ENCODE results near the gene NUDT3. TPM values are rescaled to one million over a fixed set of nuclear protein-coding genes. Genes with fewer than 3 reads are reported as not detected.

The NUDT3 gene
- total and polyA plus RNA-seq, 9 of the 15 experiments (the other 6 are each of a cell fraction or from before 2014, with no cell fraction given): 5.4 to 81.2 (median 56.4) TPM

DNA sequence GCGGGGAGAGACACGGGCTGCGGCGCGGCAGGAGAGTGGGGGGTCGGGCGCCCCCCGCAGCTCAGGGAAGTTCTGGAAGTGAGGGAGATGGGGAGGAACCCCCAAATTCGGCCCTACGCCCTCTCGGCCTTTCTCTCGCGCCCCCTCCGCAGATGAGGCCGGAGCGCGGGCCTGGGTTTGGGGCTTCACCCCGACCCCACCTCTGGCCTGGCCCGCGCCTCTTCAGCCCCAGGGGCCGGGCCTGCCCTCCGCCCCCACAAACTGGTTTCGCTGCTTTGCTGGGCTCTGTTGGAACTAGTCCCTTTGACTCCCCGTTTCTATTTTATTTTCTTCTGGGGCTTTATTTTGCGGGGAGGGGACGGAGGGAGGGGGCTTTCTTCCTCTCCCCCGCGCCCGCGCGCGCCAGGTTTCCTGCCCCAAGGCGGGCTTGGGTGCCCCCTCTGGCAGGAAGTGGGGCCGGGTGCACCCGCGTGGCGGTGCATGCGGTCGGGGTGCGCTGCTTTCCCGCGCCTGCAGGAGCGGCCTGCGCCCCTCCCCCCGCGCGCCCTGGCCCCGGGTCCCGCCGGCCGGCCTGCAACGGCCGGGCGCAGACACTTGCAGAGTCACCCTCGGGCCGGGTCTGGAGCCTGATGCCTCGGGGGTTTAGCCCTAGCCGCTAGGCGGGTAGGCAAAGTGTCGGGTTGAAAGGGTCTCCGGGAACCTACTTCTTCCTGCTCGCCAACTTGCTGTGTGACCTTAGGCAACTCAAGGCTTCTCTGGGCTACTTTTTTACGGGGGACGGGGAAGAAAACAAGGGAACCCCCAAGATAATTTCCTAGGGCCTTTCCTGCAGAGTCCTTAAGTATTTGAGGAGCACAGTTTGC is 154.5 kb downstream of the NUDT3 start (continued):
- peak; percentile 50; the same call in 1 of the 2 replicates for TF ChIP-seq MEF2A (IDR thresholded peaks at IDR 0.05; ENCODE audit: control insufficient read depth, low read depth, low read length)

DNA sequence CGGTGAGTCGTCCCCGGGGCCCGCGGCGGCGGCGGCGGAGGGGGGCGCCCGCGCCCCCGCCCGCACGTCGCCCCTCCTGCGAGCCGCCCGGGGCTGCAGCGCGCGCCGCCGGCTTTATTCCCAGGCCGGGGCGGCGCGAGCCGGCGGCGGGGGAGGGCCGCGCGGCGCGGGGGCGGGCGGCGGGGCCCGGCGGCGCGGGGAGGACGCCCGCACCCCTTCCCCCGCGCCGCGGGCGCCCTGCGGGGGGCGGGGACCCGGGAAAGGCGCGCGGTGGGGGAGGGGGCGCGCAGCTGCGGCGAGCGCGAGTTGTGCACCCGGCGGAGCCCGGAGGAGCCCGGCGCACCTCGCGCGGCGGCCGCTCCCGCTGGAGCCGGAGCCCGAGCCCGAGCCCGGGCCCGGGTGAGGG is 155.2 kb downstream of the NUDT3 start:
- FAIRE-seq: no peak
- peak overlapping the region; percentile 85 for H3K4me3 ChIP-seq
- no CpG with 5 or more reads among the region's 78 CpGs for WGBS (ENCODE audit: insufficient coverage, low coverage, missing lambda C conversion rate)
- H3K79me2 ChIP-seq (ENCODE audit: control insufficient read depth, insufficient read depth, low read length): peaks cover 63% of the 10 kb centered on the region
- peak overlapping the region; percentile 98 for H3K27ac ChIP-seq (ENCODE audit: extremely low read depth, low read depth, low read length)
- peak overlapping the region; percentile 97 to 99 for H3K9ac ChIP-seq (ENCODE audit: insufficient read depth in 1 of 2, low read depth in 2 of 2, low read length in 2 of 2)
- peaks cover 45% of the 10 kb centered on the region for H3K36me3 ChIP-seq (ENCODE audit: control insufficient read depth, insufficient read depth, low read length)
- ATAC-seq: peak; percentile 1; the same call in 1 of the 3 replicates
- peak; percentile 61 to 85 (median 81) for DNase-seq (ENCODE audit: extremely low read depth in 1 of 4, low spot score in 3 of 4)
- ChIA-PET POLR2A (interaction anchor here (0.5 to 1.8 kb wide), 31 partner anchors 10 to 1140 kb away, joined by 3 to 14 read pairs (median 4); partner anchors contain the start of gene SMIM29), CTCF (ENCODE audit: low intra/inter-chr PET ratio) (interaction anchor here (0.6 to 1.9 kb wide), 4 partner anchors 40 to 902 kb away, joined by 3 to 6 read pairs (median 4); no protein-coding TSS in a partner anchor)
- in situ Hi-C loops (cut with MboI) (no loop called here), intact Hi-C loops (cut with micrococcal nuclease) (no loop called here)
- peak overlapping the region; percentile 17; the same call in 1 of the 2 replicates for H2AFZ ChIP-seq (ENCODE audit: low read depth, low read length)
- no peaks in the 10 kb centered on the region for H3K9me3 ChIP-seq (replicated peaks; ENCODE audit: control insufficient read depth, insufficient read depth, low read depth, low read length)
- H3K27me3 ChIP-seq (ENCODE audit: control insufficient read depth in 2 of 2, insufficient read depth in 2 of 2, low read length in 2 of 2): no peaks in the 10 kb centered on the region
- H4K20me1 ChIP-seq (replicated peaks; ENCODE audit: control insufficient read depth, insufficient read depth, low read length): peaks cover 35% of the 10 kb centered on the region
- peaks cover 50 to 54% of the 10 kb centered on the region in 2 experiments for H3K4me1 ChIP-seq (replicated peaks in 1 of 2; ENCODE audit: control insufficient read depth in 2 of 2, insufficient read depth in 2 of 2, low read length in 2 of 2)
- H3K9me1 ChIP-seq (ENCODE audit: control insufficient read depth, insufficient read depth, low read length): no peaks in the 10 kb centered on the region
- BruUV-seq (replicated peaks): no TSS peak
- peak overlapping the region; percentile 88; the same call in 1 of the 2 replicates for H3K4me2 ChIP-seq (ENCODE audit: insufficient read depth, low read length)
- TF ChIP-seq, protein P1, sequence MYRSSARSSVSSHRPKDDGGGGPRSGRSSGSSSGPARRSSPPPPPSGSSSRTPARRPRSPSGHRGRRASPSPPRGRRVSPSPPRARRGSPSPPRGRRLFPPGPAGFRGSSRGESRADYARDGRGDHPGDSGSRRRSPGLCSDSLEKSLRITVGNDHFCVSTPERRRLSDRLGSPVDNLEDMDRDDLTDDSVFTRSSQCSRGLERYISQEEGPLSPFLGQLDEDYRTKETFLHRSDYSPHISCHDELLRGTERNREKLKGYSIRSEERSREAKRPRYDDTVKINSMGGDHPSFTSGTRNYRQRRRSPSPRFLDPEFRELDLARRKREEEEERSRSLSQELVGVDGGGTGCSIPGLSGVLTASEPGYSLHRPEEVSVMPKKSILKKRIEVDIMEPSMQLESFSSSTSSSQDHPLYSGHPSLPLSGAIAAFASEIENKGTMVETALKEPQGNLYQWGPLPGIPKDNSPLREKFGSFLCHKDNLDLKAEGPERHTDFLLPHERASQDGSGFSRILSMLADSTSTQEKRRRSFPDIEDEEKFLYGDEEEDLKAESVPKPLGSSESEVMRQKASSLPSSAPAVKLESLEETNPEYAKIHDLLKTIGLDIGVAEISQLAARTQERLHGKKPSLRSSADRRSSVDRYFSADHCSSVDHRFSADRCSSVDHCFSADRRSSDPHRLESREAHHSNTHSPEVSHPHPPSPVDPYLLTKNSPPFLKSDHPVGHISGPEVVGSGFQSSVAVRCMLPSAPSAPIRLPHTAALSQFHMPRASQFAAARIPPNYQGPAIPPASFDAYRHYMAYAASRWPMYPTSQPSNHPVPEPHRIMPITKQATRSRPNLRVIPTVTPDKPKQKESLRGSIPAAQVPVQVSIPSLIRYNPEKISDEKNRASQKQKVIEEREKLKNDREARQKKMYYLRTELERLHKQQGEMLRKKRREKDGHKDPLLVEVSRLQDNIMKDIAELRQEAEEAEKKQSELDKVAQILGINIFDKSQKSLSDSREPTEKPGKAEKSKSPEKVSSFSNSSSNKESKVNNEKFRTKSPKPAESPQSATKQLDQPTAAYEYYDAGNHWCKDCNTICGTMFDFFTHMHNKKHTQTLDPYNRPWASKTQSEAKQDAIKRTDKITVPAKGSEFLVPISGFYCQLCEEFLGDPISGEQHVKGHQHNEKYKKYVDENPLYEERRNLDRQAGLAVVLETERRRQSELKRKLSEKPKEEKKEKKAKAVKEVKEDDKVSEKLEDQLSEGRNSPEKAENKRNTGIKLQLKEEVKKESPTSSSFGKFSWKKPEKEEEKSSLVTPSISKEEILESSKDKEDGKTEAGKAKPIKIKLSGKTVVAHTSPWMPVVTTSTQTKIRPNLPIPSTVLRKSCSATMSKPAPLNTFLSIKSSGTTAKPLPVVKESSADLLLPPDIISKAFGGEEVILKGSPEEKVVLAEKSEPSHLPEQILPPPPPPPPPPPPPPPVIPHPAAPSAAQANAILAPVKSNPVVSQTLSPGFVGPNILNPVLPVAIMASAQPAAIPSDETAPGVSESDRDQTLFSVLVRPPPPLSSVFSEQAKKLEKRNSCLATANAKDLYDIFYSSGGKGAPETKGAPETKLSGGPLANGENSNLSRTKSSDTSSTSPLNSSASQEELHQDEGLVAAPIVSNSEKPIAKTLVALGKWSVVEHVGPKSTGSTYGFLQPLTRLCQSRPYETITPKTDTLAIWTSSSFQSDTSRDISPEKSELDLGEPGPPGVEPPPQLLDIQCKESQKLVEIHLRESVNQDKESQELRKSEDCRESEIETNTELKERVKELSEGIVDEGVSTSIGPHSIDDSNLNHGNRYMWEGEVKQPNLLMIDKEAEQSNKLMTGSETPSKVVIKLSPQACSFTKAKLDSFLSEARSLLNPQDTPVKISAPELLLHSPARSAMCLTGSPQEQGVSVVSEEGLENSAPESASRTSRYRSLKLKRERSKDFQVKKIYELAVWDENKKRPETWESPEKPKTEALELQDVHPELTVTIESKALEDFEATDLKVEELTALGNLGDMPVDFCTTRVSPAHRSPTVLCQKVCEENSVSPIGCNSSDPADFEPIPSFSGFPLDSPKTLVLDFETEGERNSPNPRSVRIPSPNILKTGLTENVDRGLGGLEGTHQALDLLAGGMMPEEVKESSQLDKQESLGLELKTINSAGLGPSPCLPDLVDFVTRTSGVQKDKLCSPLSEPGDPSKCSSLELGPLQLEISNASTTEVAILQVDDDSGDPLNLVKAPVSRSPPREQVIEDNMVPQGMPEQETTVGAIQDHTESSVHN (IDR thresholded peaks at IDR 0.05; ENCODE audit: borderline replicate concordance in 1 of 2, low read depth in 1 of 2): no peak
- no peak for TF ChIP-seq LARP7 (IDR thresholded peaks at IDR 0.05)
- no peak for TF ChIP-seq MTF1 (CRISPR knock-in tag; IDR thresholded peaks at IDR 0.05; ENCODE audit: borderline replicate concordance)
- TF ChIP-seq RB1 (IDR thresholded peaks at IDR 0.05; ENCODE audit: low read depth): peak; percentile 12; the same call in 1 of the 2 replicates
- no peak for TF ChIP-seq POLR3A (IDR thresholded peaks at IDR 0.05; ENCODE audit: borderline replicate concordance, extremely low read depth, insufficient read depth, insufficient read length)
- TF ChIP-seq SNAPC5 (CRISPR knock-in tag; IDR thresholded peaks at IDR 0.05): no peak
- TF ChIP-seq NR4A1 (CRISPR knock-in tag; IDR thresholded peaks at IDR 0.05): no peak
- no peak for TF ChIP-seq NR4A1 (tag; IDR thresholded peaks at IDR 0.05)
- 0 out of 4 replicates have a peak, but pooled peaks of 1 of the 2 experiments have one; percentile 10 for TF ChIP-seq SIN3A (IDR thresholded peaks at IDR 0.05; ENCODE audit: borderline replicate concordance in 2 of 2, control insufficient read depth in 1 of 2, low read depth in 2 of 2, low read length in 2 of 2)
